H1 (cell line): ENCODE data around the gene DEDD. TPM values are rescaled to one million over a fixed set of nuclear protein-coding genes. Genes with fewer than 3 reads are reported as not detected.
A peak's percentile ranks its signal among the peaks of the same experiment; 100 is the strongest.

Experiments
- CTCF ChIA-PET: fragments of 300-600 bp; sonication (Branson Sonifier 250); formaldehyde crosslinking; loops from one replicate; lab custom pipeline; 2021; ENCODE audit not compliant: partially characterized antibody; lab: Charles Lee
- POLR2A ChIA-PET: fragments of 300-600 bp; sonication (Branson Sonifier 250); formaldehyde crosslinking; loops from one replicate; lab custom pipeline; 2021; ENCODE audit warnings: inconsistent platforms; ENCODE audit not compliant: partially characterized antibody; lab: Charles Lee
- DNase-seq, 2 experiments: peaks; one replicate each; pipeline versions ENCODE4 v3.0.0 to v3.0.0-alpha.2; 2010 to 2022; ENCODE audit warnings: low spot score in 2 of 2, low read depth in 1 of 2, mixed read lengths in 1 of 2
- FAIRE-seq: peaks from 2 replicates; lab custom pipeline; 2011; peaks lifted over from hg19 to GRCh38; lab: Jason Lieb, UNC
- H2AFZ ChIP-seq: 2 replicates; pipeline ENCODE4 v1.8.1; 2012; ENCODE audit warnings: low read length, inconsistent platforms
- H2AK5ac ChIP-seq: 2 replicates; pipeline ENCODE4 v1.6.1; 2013; ENCODE audit warnings: low read depth, low read length
- H2BK120ac ChIP-seq: replicated peaks from 2 replicates; pipeline ENCODE3; 2013; ENCODE audit warnings: low read depth, low read length, inconsistent platforms
- H2BK12ac ChIP-seq: 2 replicates; pipeline ENCODE4 v1.6.1; 2013; ENCODE audit warnings: low read depth, low read length
- H2BK15ac ChIP-seq: 2 replicates; pipeline ENCODE4 v1.6.1; 2013; ENCODE audit warnings: low read length
- H2BK20ac ChIP-seq: 2 replicates; pipeline ENCODE4 v1.6.1; 2013; ENCODE audit warnings: low read length
- H2BK5ac ChIP-seq: 2 replicates; pipeline ENCODE4 v1.6.1; 2013; ENCODE audit warnings: low read depth, low read length
- H3K14ac ChIP-seq: 2 replicates; pipeline ENCODE4 v1.6.1; 2013; ENCODE audit warnings: inconsistent platforms; ENCODE audit not compliant: insufficient read length
- H3K18ac ChIP-seq: 2 replicates; pipeline ENCODE4 v1.6.1; 2013; ENCODE audit warnings: low read length; ENCODE audit errors: extremely low read depth
- H3K23ac ChIP-seq: 2 replicates; pipeline ENCODE4 v1.6.1; 2013; ENCODE audit warnings: inconsistent platforms; ENCODE audit not compliant: insufficient read length
- H3K23me2 ChIP-seq: 2 replicates; pipeline ENCODE4 v1.6.1; 2013; ENCODE audit warnings: low read depth, low read length
- H3K27ac ChIP-seq: 2 replicates; pipeline ENCODE4 v1.6.1; 2011; ENCODE audit warnings: low read depth, low read length, inconsistent platforms
- H3K27me3 ChIP-seq, 4 experiments: replicated peaks in 1 of 4; 1 replicate in 1 of 4; 2 replicates in 3 of 4; pipeline versions ENCODE4 v1.6.1 to v1.8.1; 2011 to 2013; ENCODE audit warnings: low read length in 3 of 4, mild to moderate bottlenecking in 3 of 4, inconsistent platforms in 2 of 4, mixed read lengths in 2 of 4, moderate library complexity in 1 of 4; ENCODE audit not compliant: control insufficient read depth in 3 of 4, insufficient read depth in 3 of 4; ENCODE audit errors: extremely low read depth in 1 of 4
- H3K36me3 ChIP-seq, 4 experiments: 2 replicates each; pipeline versions ENCODE4 v1.6.1 to v1.8.1; 2011 to 2013; ENCODE audit warnings: mild to moderate bottlenecking in 4 of 4, low read length in 3 of 4, moderate library complexity in 2 of 4, control low read depth in 1 of 4, inconsistent platforms in 1 of 4; ENCODE audit not compliant: insufficient read depth in 4 of 4, control insufficient read depth in 2 of 4
- H3K4ac ChIP-seq: replicated peaks from 2 replicates; pipeline ENCODE3; 2013; ENCODE audit warnings: low read length, low read depth, mixed read lengths, inconsistent platforms; ENCODE audit not compliant: insufficient read length
- H3K4me1 ChIP-seq, 4 experiments: replicated peaks in 1 of 4; 1 replicate in 1 of 4; 2 replicates in 3 of 4; pipeline versions ENCODE4 v1.6.1 to v1.8.1; 2011 to 2013; ENCODE audit warnings: low read length in 3 of 4, inconsistent platforms in 2 of 4, mixed read lengths in 1 of 4; ENCODE audit not compliant: insufficient read depth in 4 of 4, control insufficient read depth in 3 of 4
- H3K4me2 ChIP-seq, 2 experiments: 2 replicates each; pipeline versions ENCODE4 v1.6.1 to v1.8.1; 2011 to 2013; ENCODE audit warnings: low read depth in 2 of 2, low read length in 2 of 2, control low read depth in 1 of 2, inconsistent platforms in 1 of 2, mild to moderate bottlenecking in 1 of 2; ENCODE audit not compliant: insufficient read depth in 1 of 2
- H3K4me3 ChIP-seq, 4 experiments: fragments of 200-600, 300-600 bp in 1 of 4; sonication (generic), shearing (Covaris generic), sonication (Bioruptor Twin) in 1 of 4; 2 replicates each; pipeline versions ENCODE4 v1.5.1 to v1.8.1; 2011 to 2016; ENCODE audit warnings: low read length in 4 of 4, low read depth in 3 of 4, control low read depth in 2 of 4, inconsistent platforms in 2 of 4, mild to moderate bottlenecking in 2 of 4, mixed read lengths in 1 of 4, moderate library complexity in 1 of 4; ENCODE audit not compliant: insufficient read depth in 2 of 4; ENCODE audit errors: extremely low read depth in 1 of 4
- H3K56ac ChIP-seq: replicated peaks from 2 replicates; pipeline ENCODE3; 2013; ENCODE audit warnings: low read depth, mild to moderate bottlenecking, mixed read lengths, low read length, inconsistent platforms; ENCODE audit not compliant: insufficient read length
- H3K79me1 ChIP-seq: 2 replicates; pipeline ENCODE4 v1.6.1; 2013; ENCODE audit warnings: low read depth, low read length, control low read depth
- H3K79me2 ChIP-seq, 2 experiments: 2 replicates each; pipeline versions ENCODE4 v1.6.1 to v1.8.1; 2012 to 2013; ENCODE audit warnings: low read length in 2 of 2, mild to moderate bottlenecking in 2 of 2, inconsistent platforms in 1 of 2; ENCODE audit not compliant: insufficient read depth in 2 of 2, control insufficient read depth in 1 of 2
- H3K9ac ChIP-seq, 4 experiments: replicated peaks in 1 of 4; 1 replicate in 1 of 4; 2 replicates in 3 of 4; pipeline versions ENCODE4 v1.6.1 to v1.8.1; 2011 to 2013; ENCODE audit warnings: low read depth in 3 of 4, low read length in 3 of 4, control low read depth in 2 of 4, mild to moderate bottlenecking in 2 of 4, moderate library complexity in 2 of 4, inconsistent platforms in 1 of 4; ENCODE audit errors: extremely low read depth in 1 of 4
- H3K9me3 ChIP-seq, 2 experiments: 2 replicates each; pipeline versions ENCODE4 v1.6.1 to v1.8.1; 2012 to 2013; ENCODE audit warnings: mild to moderate bottlenecking in 2 of 2, moderate library complexity in 2 of 2, control low read depth in 1 of 2, inconsistent platforms in 1 of 2, low read depth in 1 of 2, low read length in 1 of 2, mixed read lengths in 1 of 2; ENCODE audit not compliant: insufficient read depth in 2 of 2
- H4K20me1 ChIP-seq, 2 experiments: replicated peaks in 1 of 2; 2 replicates each; pipeline versions ENCODE3 to v1.8.1; 2011 to 2013; ENCODE audit warnings: inconsistent platforms in 2 of 2, low read length in 2 of 2, mild to moderate bottlenecking in 1 of 2; ENCODE audit not compliant: insufficient read depth in 2 of 2, control insufficient read depth in 1 of 2
- H4K5ac ChIP-seq: 2 replicates; pipeline ENCODE4 v1.6.1; 2013; ENCODE audit warnings: low read length, low read depth, mixed read lengths, inconsistent platforms; ENCODE audit not compliant: insufficient read length
- H4K8ac ChIP-seq: 2 replicates; pipeline ENCODE4 v1.8.0; 2013; ENCODE audit warnings: mild to moderate bottlenecking, moderate library complexity, low read length, inconsistent platforms; ENCODE audit not compliant: insufficient read depth; ENCODE audit errors: extremely low read depth
- H4K91ac ChIP-seq: replicated peaks from 2 replicates; pipeline ENCODE3; 2013; ENCODE audit warnings: low read length, mixed read lengths, inconsistent platforms; ENCODE audit not compliant: insufficient read length
- ATF2 ChIP-seq: IDR thresholded peaks from 2 replicates; pipeline ENCODE4 v1.6.1; 2012; ENCODE audit warnings: low read length, inconsistent platforms
- CEBPB ChIP-seq: IDR thresholded peaks from 2 replicates; pipeline ENCODE4 v1.6.1; 2012; ENCODE audit warnings: low read depth, low read length
- E2F6 ChIP-seq: IDR thresholded peaks from 2 replicates; pipeline ENCODE4 v1.6.1; 2012; ENCODE audit warnings: inconsistent platforms
- GABPA ChIP-seq: IDR thresholded peaks from 2 replicates; pipeline ENCODE4 v1.6.1; 2011; ENCODE audit warnings: mild to moderate bottlenecking, low read length, moderate library complexity, borderline replicate concordance; ENCODE audit not compliant: insufficient read depth
- KDM5A ChIP-seq: fragments of 200-600 bp; IDR thresholded peaks from 2 replicates; pipeline ENCODE4 v1.7.1; 2012; ENCODE audit warnings: mild to moderate bottlenecking, low read length, inconsistent platforms, mixed read lengths
- RAD21 ChIP-seq, 2 experiments: IDR thresholded peaks in 1 of 2; conservative IDR thresholded peaks in 1 of 2; 2 replicates each; pipeline ENCODE4 v1.6.1; 2011; ENCODE audit warnings: low read depth in 2 of 2, low read length in 2 of 2, improper control_type of control experiment in 1 of 2, inconsistent platforms in 1 of 2, mild to moderate bottlenecking in 1 of 2, moderate library complexity in 1 of 2
- RBBP5 ChIP-seq: IDR thresholded peaks from 2 replicates; pipeline ENCODE4 v1.7.1; 2012; ENCODE audit warnings: low read depth, mild to moderate bottlenecking, inconsistent platforms, low read length, moderate library complexity, borderline replicate concordance
- SP2 ChIP-seq: IDR thresholded peaks from 2 replicates; pipeline ENCODE4 v1.6.1; 2012; ENCODE audit warnings: mild to moderate bottlenecking, low read length, inconsistent platforms
- WGBS, 2 experiments: shearing (Covaris generic) in 1 of 2; methylation state at CpG; one replicate each; pipeline versions ENCODE4 v1.1.6 to v1.1.7; 2013 to 2015; ENCODE audit warnings: low lambda C conversion rate in 2 of 2, mixed read lengths in 2 of 2, inconsistent platforms in 1 of 2, low coverage in 1 of 2, missing lambda C conversion rate in 1 of 2; ENCODE audit not compliant: insufficient replicate concordance in 2 of 2, insufficient coverage in 1 of 2, insufficient read length in 1 of 2; ENCODE audit errors: extremely low coverage in 1 of 2, missing lambda C conversion rate in 1 of 2; 5-methylcytosine and 5-hydroxymethylcytosine counted together
- polyA plus RNA-seq, 7 experiments: library from polyadenylated mRNA; depleted of rRNA in 3 of 7; stranded (reverse) in 5 of 7; unstranded in 2 of 7; fragments of >200 nt in 5 of 7; fragments of 200-250 nt in 2 of 7; gene quantifications; 1 replicate in 5 of 7; 2 replicates in 1 of 7; 4 replicates in 1 of 7; pipeline versions ENCODE4 v1.2.1 to v1.2.3, GENCODE V29; 2011 to 2013; ENCODE audit warnings: missing spikeins in 2 of 7, mixed read lengths in 2 of 7
- total RNA-seq: library from RNA; stranded (reverse); fragmentation: NEBNext Ultra II Directional; extraction: Animal tissue kit (Norgen Biotek cat#: 25700); gene quantifications from 2 replicates; pipeline ENCODE4 v1.2.1, GENCODE V29; 2021

The DEDD gene
- total and polyA plus RNA-seq, 2 of the 8 experiments (the other 6 are each of a cell fraction or from before 2014, with no cell fraction given) = 42.6 to 55.9 TPM

GRCh38 chr1:161119092-161119903 is 13.2 kb downstream of the DEDD start:
- DNase-seq = peak in 1 of 2 experiments; percentile 47
- CTCF ChIA-PET = interaction anchor here (0.6 to 1.0 kb wide), 8 partner anchors 8 to 183 kb away, joined by 3 to 4 read pairs (median 3); partner anchors contain the start of genes KLHDC9 and PPOX
- 79% methylated on average over 10 of the region's 10 CpGs; no CpG with 5 or more reads in 1 of the 2 experiments for WGBS, 2 experiments
- no peak for TF ChIP-seq ATF2
- TF ChIP-seq CEBPB = no peak
- TF ChIP-seq RAD21 (IDR thresholded peaks at IDR 0.05 in 1 of 2, conservative IDR thresholded peaks at IDR 0.05 in 1 of 2; ENCODE audit: low read depth in 2 of 2, low read length in 2 of 2) = peak; percentile 23 to 43
- TF ChIP-seq SP2 = no peak
- no peak for TF ChIP-seq KDM5A
- no peak for TF ChIP-seq RBBP5
- TF ChIP-seq E2F6 = no peak
- no peak for TF ChIP-seq GABPA

More at GRCh38 chr1:161119092-161119903, 13.2 kb downstream of the DEDD start:
- H3K9me3 ChIP-seq = no peaks in the 10 kb centered on the region
- no peak overlapping the region for H3K18ac ChIP-seq
- H3K14ac ChIP-seq = no peak overlapping the region
- H3K4ac ChIP-seq = no peak overlapping the region
- POLR2A ChIA-PET = no interaction called here
- no peak overlapping the region for H3K27ac ChIP-seq
- H2AK5ac ChIP-seq = no peak overlapping the region
- no peaks in the 10 kb centered on the region for H3K27me3 ChIP-seq
- H3K4me2 ChIP-seq = peak overlapping the region; percentile 77 to 100
- no peak overlapping the region for H2BK120ac ChIP-seq
- no peak overlapping the region for H3K23ac ChIP-seq
- peaks cover 12% of the 10 kb centered on the region for H3K23me2 ChIP-seq
- no peak overlapping the region for H2BK5ac ChIP-seq
- no peak overlapping the region for H3K56ac ChIP-seq
- H3K9ac ChIP-seq = peak overlapping the region in 3 of 4 experiments; percentile 83 to 87 (median 86); a peak in 5 of 7 replicates
- H2BK20ac ChIP-seq = no peak overlapping the region
- H2AFZ ChIP-seq = no peak overlapping the region
- no peak for FAIRE-seq
- peaks cover 4 to 10% (median 5%) of the 10 kb centered on the region in 4 experiments; a peak in 6 of 7 replicates for H3K4me1 ChIP-seq
- peak overlapping the region; percentile 13 for H4K91ac ChIP-seq
- no peak overlapping the region for H4K5ac ChIP-seq
- peaks cover 13% of the 10 kb centered on the region for H3K79me1 ChIP-seq
- no peak overlapping the region for H4K8ac ChIP-seq
- H3K4me3 ChIP-seq = peak overlapping the region; percentile 84 to 99 (median 93); a peak in 7 of 8 replicates
- H3K79me2 ChIP-seq = peaks cover 0 to 41% of the 10 kb centered on the region in 2 experiments; a peak in 2 of 4 replicates
- peak overlapping the region; percentile 25; the same call in 1 of the 2 replicates for H2BK15ac ChIP-seq
- H3K36me3 ChIP-seq = peaks cover 15 to 45% (median 32%) of the 10 kb centered on the region in 4 experiments
- H2BK12ac ChIP-seq = 0 out of 2 replicates have a peak overlapping the region, but pooled peaks have one; percentile 53
- H4K20me1 ChIP-seq = peaks cover 0 to 13% of the 10 kb centered on the region in 2 experiments
